GM18868 (cell line): ENCODE measurements around the gene TBC1D9.
A peak's percentile ranks its signal among the peaks of the same experiment; 100 is the strongest.

ENCODE experiments used
- ATAC-seq: cut with Tn5 transposase; IDR thresholded peaks from one replicate; pipeline ENCODE4 v1.9.1; 2021; ENCODE audit warnings: mild to moderate bottlenecking, moderate library complexity; ENCODE audit not compliant: unreplicated experiment

TBC1D9 gene

GRCh38 chr4:140697709-140698560, 58.2 kb downstream of the TBC1D9 start:
- no peak for ATAC-seq

DNA sequence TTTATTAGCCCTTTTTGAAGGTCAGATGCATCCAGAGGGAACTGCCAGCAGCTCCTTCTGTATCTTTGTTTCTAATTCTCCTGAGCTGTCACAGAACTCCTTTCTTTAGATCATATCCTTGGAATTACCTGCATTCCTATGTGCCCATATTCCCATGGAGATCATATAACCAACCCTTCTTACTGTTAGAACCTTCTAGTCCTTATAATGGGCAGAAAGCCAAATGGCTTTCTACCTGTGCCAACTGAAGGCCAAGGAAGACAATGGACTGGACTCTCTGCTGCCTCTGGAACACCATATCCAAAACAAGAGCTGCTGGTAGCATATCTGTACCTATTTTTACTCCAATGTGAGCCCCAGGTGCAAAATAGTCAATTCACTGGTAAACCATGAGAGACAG, 60.7 kb downstream of the TBC1D9 start:
- ATAC-seq, result no peak

- no peak for ATAC-seq
Measured at GRCh38 chr4:140693562-140693961, 62.6 kb downstream of the TBC1D9 start.

- ATAC-seq, result no peak
Measured at GRCh38 chr4:140691369-140691768, 64.8 kb downstream of the TBC1D9 start.

GRCh38 chr4:140690093-140690492, 66.1 kb downstream of the TBC1D9 start:
- ATAC-seq, result no peak

DNA sequence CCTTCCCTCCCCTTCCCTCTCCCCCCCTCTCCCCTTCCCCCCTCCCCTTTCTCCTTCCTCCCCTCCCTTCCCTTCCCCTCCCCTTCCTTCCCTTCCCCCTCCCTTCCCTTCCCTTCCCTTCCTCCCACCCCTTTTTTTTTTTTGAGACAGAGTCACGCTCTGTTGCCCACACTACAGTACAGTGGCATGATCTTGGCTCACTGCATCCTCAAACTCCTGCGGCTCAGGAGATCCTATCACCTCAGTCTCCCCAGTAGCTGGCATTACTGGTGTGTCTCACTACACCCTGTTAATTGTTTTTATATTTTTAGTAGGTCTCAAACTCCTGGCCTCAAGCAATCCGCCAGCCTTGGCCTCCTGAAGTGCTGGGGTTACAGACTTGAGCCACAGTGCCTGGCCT, 66.6 kb downstream of the TBC1D9 start:
- ATAC-seq, result no peak

DNA sequence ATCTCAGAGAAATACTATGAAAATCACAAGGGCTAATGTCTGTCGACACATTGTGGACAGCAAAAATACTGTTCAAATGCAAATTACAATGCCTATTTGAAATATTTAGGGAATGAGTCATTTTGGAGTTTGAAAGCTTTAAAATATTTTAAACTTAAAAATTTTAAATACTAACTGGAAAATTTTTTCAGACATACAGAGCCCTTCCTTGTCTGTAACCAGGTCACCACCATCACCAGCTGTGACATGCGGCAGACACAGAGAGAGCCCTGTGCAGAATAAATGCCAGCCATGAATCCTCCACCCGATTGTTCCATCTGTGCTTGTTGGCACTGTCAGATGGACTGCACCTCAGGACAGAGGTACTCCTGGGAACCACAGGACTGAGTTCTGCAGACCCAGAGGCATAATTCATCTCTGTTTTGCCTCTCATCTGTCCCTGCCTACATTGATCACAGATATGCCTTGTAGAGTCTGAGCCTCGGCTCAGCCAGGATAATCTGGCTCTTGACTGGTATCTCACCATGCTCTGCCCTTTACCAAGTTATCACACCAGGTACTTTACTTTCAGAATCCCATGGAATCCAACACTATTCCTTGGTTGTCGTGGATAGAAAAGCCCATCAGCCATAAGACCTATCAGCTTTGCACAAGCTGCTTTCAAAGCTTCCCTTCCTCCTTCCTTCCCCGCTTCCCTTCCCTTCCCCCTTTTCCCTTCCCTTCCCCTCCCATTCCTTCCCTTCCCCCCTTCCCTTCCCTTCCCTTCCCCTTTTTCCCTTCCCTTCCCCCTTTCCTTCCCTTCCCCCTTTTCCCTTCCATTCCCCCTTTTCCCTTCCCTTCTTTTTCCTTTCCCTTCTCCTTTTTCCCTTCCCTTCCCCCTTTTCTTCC, 67.2 kb downstream of the TBC1D9 start:
- ATAC-seq, result no peak

DNA sequence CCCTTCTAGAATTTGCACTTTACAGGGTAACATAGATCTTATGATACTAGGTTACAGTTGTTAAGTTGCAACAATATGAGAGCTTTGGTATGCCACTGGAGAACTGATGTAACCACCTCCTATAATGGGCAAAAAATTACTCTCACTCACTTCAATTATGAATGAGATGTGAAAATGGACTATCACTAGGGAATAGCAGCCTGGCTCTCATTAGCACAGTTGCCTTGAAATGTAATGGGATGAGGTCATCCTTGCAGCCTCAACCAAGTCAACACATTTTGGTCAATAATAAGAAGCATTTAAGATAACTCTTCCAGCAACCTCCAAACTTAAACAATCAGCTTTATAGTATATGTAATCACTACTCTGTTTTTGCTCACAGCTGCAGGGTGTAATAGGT, 69.4 kb downstream of the TBC1D9 start:
- no peak for ATAC-seq

DNA sequence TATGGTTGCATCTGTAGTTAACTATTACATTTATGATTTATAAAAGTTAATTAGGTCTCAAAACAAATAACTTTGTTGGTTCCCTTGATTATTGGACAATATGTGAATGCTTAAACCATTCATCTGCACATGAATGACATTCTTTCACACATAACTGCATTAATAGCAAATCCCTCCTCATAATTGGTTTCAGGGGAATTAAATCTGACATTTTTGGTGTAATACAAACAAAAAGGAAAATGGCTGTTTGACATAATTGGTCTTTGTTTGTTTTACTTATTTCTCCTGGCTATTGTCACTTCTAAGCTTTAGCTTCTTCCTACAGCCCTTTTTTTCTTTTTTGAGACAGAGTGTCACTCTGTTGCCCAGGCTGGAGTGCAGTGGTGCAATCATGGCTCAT, 71.9 kb downstream of the TBC1D9 start:
- no peak for ATAC-seq

- ATAC-seq, result no peak
Measured at GRCh38 chr4:140681201-140681600, 75.0 kb downstream of the TBC1D9 start.

DNA sequence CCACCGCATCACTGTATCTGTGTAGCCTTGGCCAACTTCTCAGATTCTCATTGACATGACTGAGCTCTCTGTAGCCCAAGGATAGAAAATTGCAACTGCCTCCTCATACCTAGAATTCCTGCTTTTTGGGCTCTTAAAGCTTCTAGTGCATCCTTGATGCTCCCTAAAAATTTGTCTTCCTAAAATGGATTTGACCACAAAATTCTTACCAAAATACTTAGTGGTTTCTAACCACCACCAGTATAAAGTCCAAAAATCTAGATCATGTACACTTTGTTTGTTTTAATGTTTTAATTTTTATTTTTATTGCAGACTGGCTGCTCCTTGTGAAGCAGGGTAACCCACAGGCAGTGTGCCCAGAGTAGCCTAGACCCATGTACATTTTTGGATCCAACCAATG, 75.5 kb downstream of the TBC1D9 start:
- ATAC-seq, result no peak

DNA sequence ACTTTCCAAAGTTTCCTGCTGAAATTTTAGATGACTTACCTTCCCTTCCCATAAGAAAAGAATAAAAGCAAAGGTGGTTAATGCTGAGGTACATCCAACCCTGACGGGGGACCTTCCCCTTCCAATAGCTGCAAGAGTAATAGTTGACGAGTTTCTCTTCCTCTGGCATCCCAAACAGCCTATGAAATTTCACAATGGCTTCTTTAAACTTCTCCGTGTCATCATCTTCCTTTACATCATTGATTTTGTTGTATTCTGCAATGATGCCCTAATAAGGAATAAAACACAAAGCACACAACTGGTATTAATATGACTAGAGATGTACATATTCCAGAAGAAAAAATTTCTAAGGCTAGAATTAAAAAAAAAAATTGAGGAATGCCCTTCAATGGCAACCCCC, 76.6 kb downstream of the TBC1D9 start:
- no peak for ATAC-seq

GRCh38 chr4:140675599-140676231, 80.5 kb downstream of the TBC1D9 start:
- ATAC-seq, result peak; percentile 67

- ATAC-seq, result no peak
Measured at GRCh38 chr4:140673729-140674128, 82.5 kb downstream of the TBC1D9 start.

DNA sequence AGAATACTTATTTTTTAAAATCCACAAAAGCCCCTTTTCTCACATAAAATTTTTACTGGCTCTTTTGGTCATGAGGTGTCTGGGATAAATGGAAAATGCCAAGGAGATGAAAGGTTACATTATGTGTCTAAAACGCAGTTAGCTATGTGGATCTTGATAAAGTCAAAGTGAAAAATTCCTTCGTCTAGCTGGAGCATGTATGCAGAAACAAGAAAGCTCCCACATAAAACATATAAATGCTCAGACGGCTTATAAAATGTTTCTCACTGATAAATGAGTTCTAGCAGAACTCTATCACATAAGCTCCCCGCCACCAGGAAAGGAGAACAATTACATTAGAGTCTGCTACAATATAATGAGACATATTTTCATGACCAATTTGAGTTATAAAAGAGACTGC, 83.8 kb downstream of the TBC1D9 start:
- no peak for ATAC-seq

GRCh38 chr4:140668111-140668510, 88.1 kb downstream of the TBC1D9 start:
- no peak for ATAC-seq

DNA sequence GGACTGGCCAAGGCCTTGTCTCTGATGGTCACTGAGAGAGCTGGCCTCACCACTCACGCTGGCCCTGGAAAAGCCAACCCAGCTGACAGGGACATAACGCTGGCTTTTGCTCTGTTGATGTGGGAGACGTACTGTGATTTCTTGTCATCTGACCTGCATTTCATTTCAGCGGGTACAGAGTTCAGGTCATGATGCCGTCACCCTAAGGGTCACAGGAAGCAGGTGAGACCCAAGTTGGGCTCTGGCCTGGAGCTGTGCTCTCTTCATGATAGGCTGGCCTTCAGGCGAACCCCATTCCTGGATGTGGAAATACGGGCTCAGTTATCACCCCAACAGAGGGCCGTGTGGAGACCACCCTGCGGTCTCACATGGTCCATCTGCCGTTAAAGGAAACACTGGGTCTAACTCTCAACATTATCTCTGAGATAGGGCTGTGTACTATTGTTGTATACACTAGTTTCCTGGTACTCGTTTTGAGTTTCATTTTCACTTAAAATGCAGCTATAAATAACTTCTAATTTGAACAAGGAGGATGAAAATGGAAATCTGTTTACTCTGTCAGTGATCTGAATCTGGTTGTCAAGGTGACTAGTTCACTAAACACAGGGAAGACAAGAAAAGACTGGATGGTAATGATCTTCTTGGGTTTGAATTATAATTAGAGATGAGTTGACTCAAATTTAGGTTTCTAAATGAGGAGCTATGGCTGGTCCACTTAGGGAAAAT, 89.1 kb downstream of the TBC1D9 start:
- no peak for ATAC-seq

- no peak for ATAC-seq
Measured at GRCh38 chr4:140662082-140662869, 93.9 kb downstream of the TBC1D9 start.

- no peak for ATAC-seq
Measured at GRCh38 chr4:140661550-140661949, 94.6 kb downstream of the TBC1D9 start.
